ENCODE results near the gene RIPOR2. TPM values are rescaled to one million over a fixed set of nuclear protein-coding genes. Genes with fewer than 3 reads are reported as not detected.
"Not testable (repeated sequence)": the region's sequence is repeated elsewhere in the genome, so short reads cannot be mapped to it uniquely, and the experiment has no call there.

The RIPOR2 gene
- total RNA-seq, 1 donor from 2014 or later = 9.4 TPM

- peaks cover 32% of the 10 kb centered on the region for H3K9me3 Mint-ChIP-seq
- H3K4me3 Mint-ChIP-seq (ENCODE audit: low read depth); intact Hi-C loops (cut with micrococcal nuclease); H3K27ac Mint-ChIP-seq; H3K27me3 Mint-ChIP-seq (ENCODE audit: low read depth); DNase-seq (ENCODE audit: low spot score): not testable (repeated sequence)
- H3K36me3 Mint-ChIP-seq (ENCODE audit: low read depth) = peaks cover 47% of the 10 kb centered on the region
- peaks cover 55% of the 10 kb centered on the region for H3K4me1 Mint-ChIP-seq (ENCODE audit: low read depth)
Measured at GRCh38 chr6:24948261-24948660, 12.5 kb upstream of the RIPOR2 start.

GRCh38 chr6:24947636-24948035, 11.9 kb upstream of the RIPOR2 start:
- intact Hi-C loops (cut with micrococcal nuclease) = no loop called here
- Mint-ChIP-seq H3K36me3 (ENCODE audit: low read depth) (peaks cover 49% of the 10 kb centered on the region), H3K27ac (no peak overlapping the region), H3K4me3 (ENCODE audit: low read depth) (no peak overlapping the region), H3K27me3 (ENCODE audit: low read depth) (no peaks in the 10 kb centered on the region), H3K9me3 (peaks cover 37% of the 10 kb centered on the region), H3K4me1 (ENCODE audit: low read depth) (peaks cover 50% of the 10 kb centered on the region)
- no peak for DNase-seq (ENCODE audit: low spot score)

- H3K27ac Mint-ChIP-seq = no peak overlapping the region
- peaks cover 56% of the 10 kb centered on the region for H3K36me3 Mint-ChIP-seq (ENCODE audit: low read depth)
- H3K9me3 Mint-ChIP-seq = peaks cover 38% of the 10 kb centered on the region
- intact Hi-C loops (cut with micrococcal nuclease) = no loop called here
- no peak for DNase-seq (ENCODE audit: low spot score)
- no peak overlapping the region for H3K4me3 Mint-ChIP-seq (ENCODE audit: low read depth)
- H3K27me3 Mint-ChIP-seq (ENCODE audit: low read depth) = no peaks in the 10 kb centered on the region
- H3K4me1 Mint-ChIP-seq (ENCODE audit: low read depth) = peaks cover 40% of the 10 kb centered on the region
Measured at GRCh38 chr6:24945054-24945453, 9.3 kb upstream of the RIPOR2 start.

GRCh38 chr6:24943774-24944173, 8.0 kb upstream of the RIPOR2 start:
- intact Hi-C loops (cut with micrococcal nuclease) = no loop called here
- H3K4me3 Mint-ChIP-seq (ENCODE audit: low read depth) = no peak overlapping the region
- peaks cover 37% of the 10 kb centered on the region for H3K4me1 Mint-ChIP-seq (ENCODE audit: low read depth)
- H3K9me3 Mint-ChIP-seq = peaks cover 38% of the 10 kb centered on the region
- no peaks in the 10 kb centered on the region for H3K27me3 Mint-ChIP-seq (ENCODE audit: low read depth)
- no peak overlapping the region for H3K27ac Mint-ChIP-seq
- no peak for DNase-seq (ENCODE audit: low spot score)
- peaks cover 55% of the 10 kb centered on the region for H3K36me3 Mint-ChIP-seq (ENCODE audit: low read depth)

- DNase-seq (ENCODE audit: low spot score) = no peak
- H3K4me3 Mint-ChIP-seq (ENCODE audit: low read depth) = peak overlapping the region; percentile 10
- peak overlapping the region; percentile 16 for H3K27ac Mint-ChIP-seq
- H3K4me1 Mint-ChIP-seq (ENCODE audit: low read depth) = peaks cover 55% of the 10 kb centered on the region
- peaks cover 34% of the 10 kb centered on the region for H3K36me3 Mint-ChIP-seq (ENCODE audit: low read depth)
- no peaks in the 10 kb centered on the region for H3K27me3 Mint-ChIP-seq (ENCODE audit: low read depth)
- intact Hi-C loops (cut with micrococcal nuclease) = no loop called here
- peaks cover 26% of the 10 kb centered on the region for H3K9me3 Mint-ChIP-seq
Measured at GRCh38 chr6:24940311-24940917, 4.7 kb upstream of the RIPOR2 start.

- Mint-ChIP-seq H3K27ac (peak overlapping the region; percentile 94), H3K4me1 (ENCODE audit: low read depth) (peaks cover 89% of the 10 kb centered on the region), H3K9me3 (no peaks in the 10 kb centered on the region), H3K27me3 (ENCODE audit: low read depth) (no peaks in the 10 kb centered on the region), H3K4me3 (ENCODE audit: low read depth) (peak overlapping the region; percentile 89), H3K36me3 (ENCODE audit: low read depth) (peaks cover 6% of the 10 kb centered on the region)
- peak; percentile 56 for DNase-seq (ENCODE audit: low spot score)
- intact Hi-C loops (cut with micrococcal nuclease) = loop anchor here (1.0 to 10.0 kb wide), 6 partner anchors 8 to 238 kb away; no protein-coding TSS in a partner anchor
Measured at GRCh38 chr6:24936641-24937317, 1.0 kb upstream of the RIPOR2 start.

- no peaks in the 10 kb centered on the region for H3K36me3 Mint-ChIP-seq (ENCODE audit: low read depth)
- no peaks in the 10 kb centered on the region for H3K9me3 Mint-ChIP-seq
- peaks cover 90% of the 10 kb centered on the region for H3K4me1 Mint-ChIP-seq (ENCODE audit: low read depth)
- H3K4me3 Mint-ChIP-seq (ENCODE audit: low read depth) = peak overlapping the region; percentile 89
- H3K27ac Mint-ChIP-seq = peak overlapping the region; percentile 92
- no peak for DNase-seq (ENCODE audit: low spot score)
- intact Hi-C loops (cut with micrococcal nuclease) = loop anchor here (1.0 to 10.0 kb wide), 3 partner anchors 73 to 241 kb away; no protein-coding TSS in a partner anchor
- H3K27me3 Mint-ChIP-seq (ENCODE audit: low read depth) = no peaks in the 10 kb centered on the region
Measured at GRCh38 chr6:24933868-24934401, 1.8 kb downstream of the RIPOR2 start.

GRCh38 chr6:24933266-24933665, 2.5 kb downstream of the RIPOR2 start:
- H3K4me1 Mint-ChIP-seq (ENCODE audit: low read depth) = peaks cover 90% of the 10 kb centered on the region
- H3K4me3 Mint-ChIP-seq (ENCODE audit: low read depth) = peak overlapping the region; percentile 89
- H3K27ac Mint-ChIP-seq = peak overlapping the region; percentile 92
- no peaks in the 10 kb centered on the region for H3K9me3 Mint-ChIP-seq
- DNase-seq (ENCODE audit: low spot score) = no peak
- no peaks in the 10 kb centered on the region for H3K27me3 Mint-ChIP-seq (ENCODE audit: low read depth)
- intact Hi-C loops (cut with micrococcal nuclease) = loop anchor here (1.0 to 10.0 kb wide), 3 partner anchors 74 to 242 kb away; no protein-coding TSS in a partner anchor
- H3K36me3 Mint-ChIP-seq (ENCODE audit: low read depth) = no peaks in the 10 kb centered on the region

GRCh38 chr6:24932832-24933231, 2.9 kb downstream of the RIPOR2 start:
- Mint-ChIP-seq H3K9me3 (no peaks in the 10 kb centered on the region), H3K4me1 (ENCODE audit: low read depth) (peaks cover 89% of the 10 kb centered on the region), H3K27ac (peak overlapping the region; percentile 92), H3K27me3 (ENCODE audit: low read depth) (no peaks in the 10 kb centered on the region), H3K4me3 (ENCODE audit: low read depth) (peak overlapping the region; percentile 89), H3K36me3 (ENCODE audit: low read depth) (no peaks in the 10 kb centered on the region)
- intact Hi-C loops (cut with micrococcal nuclease) = loop anchor here (1.0 to 10.0 kb wide), 4 partner anchors 9 to 242 kb away; no protein-coding TSS in a partner anchor
- no peak for DNase-seq (ENCODE audit: low spot score)

- Mint-ChIP-seq H3K9me3 (peaks cover 7% of the 10 kb centered on the region), H3K27ac (peak overlapping the region; percentile 92), H3K4me1 (ENCODE audit: low read depth) (peaks cover 88% of the 10 kb centered on the region), H3K4me3 (ENCODE audit: low read depth) (peak overlapping the region; percentile 89), H3K36me3 (ENCODE audit: low read depth) (peaks cover 7% of the 10 kb centered on the region), H3K27me3 (ENCODE audit: low read depth) (no peaks in the 10 kb centered on the region)
- intact Hi-C loops (cut with micrococcal nuclease) = loop anchor here (1.0 to 10.0 kb wide), 3 partner anchors 8 to 243 kb away; no protein-coding TSS in a partner anchor
- no peak for DNase-seq (ENCODE audit: low spot score)
Measured at GRCh38 chr6:24931718-24932691, 3.8 kb downstream of the RIPOR2 start.

- H3K27me3 Mint-ChIP-seq (ENCODE audit: low read depth) = no peaks in the 10 kb centered on the region
- H3K4me1 Mint-ChIP-seq (ENCODE audit: low read depth) = peaks cover 86% of the 10 kb centered on the region
- peak overlapping the region; percentile 89 for H3K4me3 Mint-ChIP-seq (ENCODE audit: low read depth)
- H3K36me3 Mint-ChIP-seq (ENCODE audit: low read depth) = peaks cover 13% of the 10 kb centered on the region
- DNase-seq (ENCODE audit: low spot score) = no peak
- H3K9me3 Mint-ChIP-seq = peaks cover 10% of the 10 kb centered on the region
- intact Hi-C loops (cut with micrococcal nuclease) = loop anchor here (5.0 to 10.0 kb wide), 2 partner anchors 206 to 244 kb away; no protein-coding TSS in a partner anchor
- H3K27ac Mint-ChIP-seq = peak overlapping the region; percentile 92
Measured at GRCh38 chr6:24931296-24931695, 4.5 kb downstream of the RIPOR2 start.

- Mint-ChIP-seq H3K4me3 (ENCODE audit: low read depth) (peak overlapping the region; percentile 30), H3K4me1 (ENCODE audit: low read depth) (peaks cover 85% of the 10 kb centered on the region), H3K36me3 (ENCODE audit: low read depth) (peaks cover 14% of the 10 kb centered on the region), H3K27ac (peak overlapping the region; percentile 36), H3K9me3 (peaks cover 12% of the 10 kb centered on the region), H3K27me3 (ENCODE audit: low read depth) (no peaks in the 10 kb centered on the region)
- no peak for DNase-seq (ENCODE audit: low spot score)
- intact Hi-C loops (cut with micrococcal nuclease) = loop anchor here (5.0 to 10.0 kb wide), 2 partner anchors 207 to 244 kb away; no protein-coding TSS in a partner anchor
Measured at GRCh38 chr6:24930431-24930871, 5.3 kb downstream of the RIPOR2 start.

Measured in activated T-helper 2 cell treated with anti-CD3 and anti-CD28 coated beads, Interferon-gamma antibody, Interleukin-2, Interleukin-4, amounts not matched to agents 10 μg/mL and 5 μg/mL and 100 μg/mL, durations not matched to agents 14 hours and 24 hours and 36 hours (primary cell).